ENCODE measurements around the gene ABCC12. TPM values are rescaled to one million over a fixed set of nuclear protein-coding genes. Genes with fewer than 3 reads are reported as not detected.

The ABCC12 gene
- total RNA-seq, 1 donor from 2014 or later, result not detected

DNA sequence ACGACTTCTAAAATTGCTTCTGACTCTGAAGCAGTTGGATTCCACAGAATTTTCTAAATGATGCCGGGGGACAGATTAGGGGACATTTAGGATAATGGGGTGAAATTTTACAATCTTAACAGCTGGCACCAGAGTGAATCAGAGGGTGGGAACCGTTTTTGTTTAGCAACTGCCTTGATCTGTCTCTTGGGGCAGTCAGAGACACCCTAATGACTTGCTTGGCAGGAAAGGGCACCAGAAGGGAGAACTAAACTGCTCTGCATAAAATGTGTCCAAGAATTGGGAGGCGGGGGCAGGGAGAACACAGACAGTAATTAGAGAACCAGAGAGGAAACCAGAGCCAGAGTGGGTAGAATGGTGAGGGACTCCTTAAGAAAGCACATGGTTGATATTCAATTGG lies 6.1 kb upstream of the ABCC12 start:
- H3K27me3 ChIP-seq (ENCODE audit: control insufficient read depth, insufficient read depth, low read length), result no peaks in the 10 kb centered on the region
- no peaks in the 10 kb centered on the region for H3K36me3 ChIP-seq (ENCODE audit: control insufficient read depth, insufficient read depth, low read length)
- no peak for DNase-seq (ENCODE audit: low read depth)
- H3K4me3 ChIP-seq (ENCODE audit: low read depth, low read length), result no peak overlapping the region
- TF ChIP-seq, protein P1, sequence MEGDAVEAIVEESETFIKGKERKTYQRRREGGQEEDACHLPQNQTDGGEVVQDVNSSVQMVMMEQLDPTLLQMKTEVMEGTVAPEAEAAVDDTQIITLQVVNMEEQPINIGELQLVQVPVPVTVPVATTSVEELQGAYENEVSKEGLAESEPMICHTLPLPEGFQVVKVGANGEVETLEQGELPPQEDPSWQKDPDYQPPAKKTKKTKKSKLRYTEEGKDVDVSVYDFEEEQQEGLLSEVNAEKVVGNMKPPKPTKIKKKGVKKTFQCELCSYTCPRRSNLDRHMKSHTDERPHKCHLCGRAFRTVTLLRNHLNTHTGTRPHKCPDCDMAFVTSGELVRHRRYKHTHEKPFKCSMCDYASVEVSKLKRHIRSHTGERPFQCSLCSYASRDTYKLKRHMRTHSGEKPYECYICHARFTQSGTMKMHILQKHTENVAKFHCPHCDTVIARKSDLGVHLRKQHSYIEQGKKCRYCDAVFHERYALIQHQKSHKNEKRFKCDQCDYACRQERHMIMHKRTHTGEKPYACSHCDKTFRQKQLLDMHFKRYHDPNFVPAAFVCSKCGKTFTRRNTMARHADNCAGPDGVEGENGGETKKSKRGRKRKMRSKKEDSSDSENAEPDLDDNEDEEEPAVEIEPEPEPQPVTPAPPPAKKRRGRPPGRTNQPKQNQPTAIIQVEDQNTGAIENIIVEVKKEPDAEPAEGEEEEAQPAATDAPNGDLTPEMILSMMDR (IDR thresholded peaks at IDR 0.05; ENCODE audit: insufficient read depth, low read length, poor library complexity, severe bottlenecking), result no peak

DNA sequence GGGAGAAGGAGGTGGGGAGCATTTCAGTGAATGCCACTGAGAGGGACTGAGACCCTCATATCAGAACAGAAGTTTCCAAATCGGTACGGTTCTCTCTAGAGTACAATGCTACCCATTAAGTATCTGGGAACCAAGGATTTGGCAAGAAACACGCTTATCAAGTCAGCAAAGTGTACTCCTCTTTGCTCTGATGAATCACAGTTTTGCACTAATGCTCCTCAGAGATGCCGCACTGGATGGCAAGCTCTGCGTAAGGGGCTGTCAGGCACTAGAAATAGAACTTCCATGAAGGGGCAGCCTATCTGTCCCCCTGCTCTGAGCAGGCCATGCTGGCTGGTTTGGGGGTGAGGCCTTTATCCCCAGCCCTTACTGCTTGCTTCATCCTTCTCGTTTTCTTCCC lies 4.8 kb upstream of the ABCC12 start:
- DNase-seq (ENCODE audit: low read depth), result no peak
- Histone ChIP-seq H3K27me3 (ENCODE audit: control insufficient read depth, insufficient read depth, low read length) (no peaks in the 10 kb centered on the region), H3K4me3 (ENCODE audit: low read depth, low read length) (no peak overlapping the region), H3K36me3 (ENCODE audit: control insufficient read depth, insufficient read depth, low read length) (no peaks in the 10 kb centered on the region)
- TF ChIP-seq, protein P1 (IDR thresholded peaks at IDR 0.05; ENCODE audit: insufficient read depth, low read length, poor library complexity, severe bottlenecking), result no peak

DNA sequence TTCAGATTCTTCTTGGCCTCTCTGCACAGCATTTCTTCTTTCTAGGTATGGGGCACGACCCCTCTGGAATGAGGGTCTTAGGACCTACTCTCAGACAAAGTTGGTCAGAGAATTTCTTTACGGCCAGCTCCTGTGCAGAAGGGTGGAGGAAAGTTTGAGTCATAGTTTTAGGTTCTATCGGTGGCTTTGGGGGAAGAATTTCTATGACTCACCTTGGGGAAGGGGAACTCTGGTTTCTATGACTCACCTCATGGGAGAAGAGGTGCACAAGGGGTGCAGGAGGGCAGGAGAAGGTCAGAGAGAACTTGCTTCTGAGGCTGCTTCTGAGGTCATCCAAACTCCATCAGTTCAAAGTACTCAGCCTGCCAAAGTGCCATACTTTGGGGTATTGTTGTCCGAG lies 2.5 kb upstream of the ABCC12 start:
- DNase-seq (ENCODE audit: low read depth), result peak; percentile 54
- no peak overlapping the region for H3K4me3 ChIP-seq (ENCODE audit: low read depth, low read length)
- H3K36me3 ChIP-seq (ENCODE audit: control insufficient read depth, insufficient read depth, low read length), result no peaks in the 10 kb centered on the region
- TF ChIP-seq, protein P1 (IDR thresholded peaks at IDR 0.05; ENCODE audit: insufficient read depth, low read length, poor library complexity, severe bottlenecking), result no peak
- H3K27me3 ChIP-seq (ENCODE audit: control insufficient read depth, insufficient read depth, low read length), result no peaks in the 10 kb centered on the region

DNA sequence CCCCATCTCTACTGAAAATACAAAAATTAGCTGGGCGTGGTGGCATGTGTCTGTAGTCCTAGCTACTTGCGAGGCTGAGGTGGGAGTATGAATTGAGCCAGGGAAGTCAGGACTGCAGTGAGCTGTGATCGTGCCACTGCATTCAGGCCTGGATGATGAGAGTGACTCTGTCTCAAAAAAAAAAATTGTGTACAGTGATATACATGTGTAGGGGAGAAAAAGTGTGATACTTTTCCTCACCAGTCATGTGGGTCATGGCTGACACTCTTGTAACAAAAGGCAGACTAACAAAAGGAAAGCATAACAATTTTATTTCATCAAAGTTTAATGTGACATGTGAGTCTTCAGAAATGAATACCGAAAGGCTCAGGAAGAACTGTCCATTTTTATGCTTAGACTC lies 2.0 kb upstream of the ABCC12 start:
- TF ChIP-seq, protein P1 (IDR thresholded peaks at IDR 0.05; ENCODE audit: insufficient read depth, low read length, poor library complexity, severe bottlenecking), result no peak
- Histone ChIP-seq H3K27me3 (ENCODE audit: control insufficient read depth, insufficient read depth, low read length) (no peaks in the 10 kb centered on the region), H3K36me3 (ENCODE audit: control insufficient read depth, insufficient read depth, low read length) (no peaks in the 10 kb centered on the region), H3K4me3 (ENCODE audit: low read depth, low read length) (no peak overlapping the region)
- no peak for DNase-seq (ENCODE audit: low read depth)

DNA sequence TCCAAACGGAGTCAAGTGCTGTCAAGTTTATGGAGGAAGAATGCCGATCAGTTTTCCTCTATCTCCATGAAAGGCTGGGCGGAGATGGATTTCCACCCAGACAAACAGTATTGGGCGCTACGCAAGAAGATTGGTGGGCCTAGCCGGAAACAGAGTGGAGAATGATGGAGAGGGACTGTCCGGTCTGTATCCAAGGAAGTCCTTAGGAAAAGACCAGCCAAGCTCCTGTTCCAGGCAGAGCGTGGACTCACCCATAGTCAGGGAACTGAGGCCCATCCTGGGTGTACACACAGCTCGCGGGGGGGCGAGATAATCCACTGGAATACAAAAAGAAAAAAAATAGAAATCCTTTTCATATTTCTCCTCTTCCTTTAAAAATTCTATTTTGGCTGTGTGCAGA lies 1.5 kb upstream of the ABCC12 start:
- no peak overlapping the region for H3K4me3 ChIP-seq (ENCODE audit: low read depth, low read length)
- DNase-seq (ENCODE audit: low read depth), result no peak
- TF ChIP-seq, protein P1 (IDR thresholded peaks at IDR 0.05; ENCODE audit: insufficient read depth, low read length, poor library complexity, severe bottlenecking), result no peak
- H3K27me3 ChIP-seq (ENCODE audit: control insufficient read depth, insufficient read depth, low read length), result no peaks in the 10 kb centered on the region
- no peaks in the 10 kb centered on the region for H3K36me3 ChIP-seq (ENCODE audit: control insufficient read depth, insufficient read depth, low read length)

DNA sequence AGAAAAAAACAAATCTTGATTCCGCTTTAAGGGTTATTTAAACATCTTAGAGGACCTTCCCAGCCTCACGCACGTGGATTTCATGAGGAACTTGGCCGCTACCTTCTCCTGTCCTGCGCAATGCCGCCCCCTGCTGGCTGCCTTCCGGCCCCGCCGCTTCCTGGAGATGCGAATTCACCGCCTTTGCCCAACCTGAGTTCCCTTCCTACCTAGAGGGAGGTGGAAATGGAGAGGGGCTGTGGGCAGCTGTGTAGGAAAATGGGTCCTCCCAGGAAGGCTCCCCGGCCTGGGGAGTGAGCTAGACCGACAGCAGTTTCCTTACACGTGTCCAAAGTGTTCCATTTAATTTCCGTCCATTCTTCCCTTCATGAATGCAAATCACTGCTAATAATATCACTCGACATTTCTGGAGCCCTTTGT lies 1.0 kb upstream of the ABCC12 start:
- DNase-seq (ENCODE audit: low read depth), result peak; percentile 16
- Histone ChIP-seq H3K4me3 (ENCODE audit: low read depth, low read length) (no peak overlapping the region), H3K36me3 (ENCODE audit: control insufficient read depth, insufficient read depth, low read length) (no peaks in the 10 kb centered on the region), H3K27me3 (ENCODE audit: control insufficient read depth, insufficient read depth, low read length) (no peaks in the 10 kb centered on the region)
- TF ChIP-seq, protein P1 (IDR thresholded peaks at IDR 0.05; ENCODE audit: insufficient read depth, low read length, poor library complexity, severe bottlenecking), result peak; percentile 97
